WTC11 (cell line): Measurements from ENCODE around the gene BCAR3. TPM values are rescaled to one million over a fixed set of nuclear protein-coding genes. Genes with fewer than 3 reads are reported as not detected.

Source experiments
- ATAC-seq: fragments of 200-7000 bp; cut with Tn5 transposase; 2 replicates; pipeline ENCODE4 v1.10.0; 2021; ENCODE audit warnings: mild to moderate bottlenecking, moderate library complexity
- CTCF ChIA-PET: fragments of 300-600 bp; sonication (Branson Sonifier 250); formaldehyde crosslinking; loops from one replicate; lab custom pipeline; 2021; ENCODE audit warnings: antibody characterized with exemption; lab: Charles Lee
- POLR2A ChIA-PET: fragments of 350-600 bp; sonication (Branson Sonifier 250); formaldehyde crosslinking; loops from one replicate; lab custom pipeline; 2021; ENCODE audit warnings: antibody characterized with exemption; lab: Charles Lee
- DNase-seq: peaks from one replicate; pipeline ENCODE4 v3.0.0; 2021; ENCODE audit warnings: low spot score
- H3K27ac Mint-ChIP-seq: 2 replicates; pipeline ENCODE4 v1.8.0; 2021; ENCODE audit warnings: mixed read lengths
- H3K27me3 Mint-ChIP-seq: 2 replicates; pipeline ENCODE4 v1.8.0; 2021; ENCODE audit warnings: low read depth, mild to moderate bottlenecking, moderate library complexity, mixed read lengths
- H3K36me3 Mint-ChIP-seq: 2 replicates; pipeline ENCODE4 v1.8.0; 2021; ENCODE audit warnings: mixed read lengths
- H3K4me1 Mint-ChIP-seq: 2 replicates; pipeline ENCODE4 v1.8.0; 2022; ENCODE audit warnings: mixed read lengths
- H3K4me3 Mint-ChIP-seq: 2 replicates; pipeline ENCODE4 v1.8.0; 2021; ENCODE audit warnings: mild to moderate bottlenecking, moderate library complexity, mixed read lengths
- H3K9me3 Mint-ChIP-seq: 2 replicates; pipeline ENCODE4 v1.8.0; 2021; ENCODE audit warnings: mixed read lengths
- E2F5 ChIP-seq: sonication (generic); formaldehyde crosslinking; IDR thresholded peaks from 2 replicates; pipeline ENCODE4 v1.8.1; 2022; ENCODE audit warnings: mild to moderate bottlenecking, moderate library complexity, missing genetic modification reagents
- ELF4 ChIP-seq: sonication (generic); formaldehyde crosslinking; IDR thresholded peaks from 2 replicates; pipeline ENCODE4 v1.8.1; 2022; ENCODE audit warnings: low read depth, mild to moderate bottlenecking, moderate library complexity, missing genetic modification reagents
- EMX1 ChIP-seq: fragments of 250-450 bp; sonication (Bioruptor Pico); IDR thresholded peaks from 2 replicates; pipeline ENCODE4 v1.8.0; 2021; ENCODE audit warnings: mild to moderate bottlenecking
- ETV6 ChIP-seq: sonication (generic); formaldehyde crosslinking; IDR thresholded peaks from 2 replicates; pipeline ENCODE4 v1.8.1; 2022; ENCODE audit warnings: mild to moderate bottlenecking, missing genetic modification reagents
- FOXK1 ChIP-seq: sonication (generic); formaldehyde crosslinking; IDR thresholded peaks from 2 replicates; pipeline ENCODE4 v1.8.0; 2022; ENCODE audit warnings: mild to moderate bottlenecking, moderate library complexity, missing genetic modification reagents
- NFE2L1 ChIP-seq: sonication (generic); formaldehyde crosslinking; IDR thresholded peaks from 2 replicates; pipeline ENCODE4 v1.8.1; 2023; ENCODE audit warnings: missing genetic modification reagents
- NFYB ChIP-seq: sonication (generic); formaldehyde crosslinking; conservative IDR thresholded peaks from 2 replicates; pipeline ENCODE4 v1.8.0; 2022; ENCODE audit warnings: low read depth, missing genetic modification reagents
- NR2C2 ChIP-seq: sonication (generic); formaldehyde crosslinking; IDR thresholded peaks from 2 replicates; pipeline ENCODE4 v1.8.0; 2022; ENCODE audit warnings: mild to moderate bottlenecking, missing genetic modification reagents
- PRRX2 ChIP-seq: fragments of 250-450 bp; sonication (Bioruptor Pico); IDR thresholded peaks from 2 replicates; pipeline ENCODE4 v1.8.0; 2021; ENCODE audit warnings: mild to moderate bottlenecking
- SMAD4 ChIP-seq: sonication (generic); formaldehyde crosslinking; IDR thresholded peaks from 2 replicates; pipeline ENCODE4 v1.8.0; 2022; ENCODE audit warnings: mild to moderate bottlenecking, missing genetic modification reagents
- SOX15 ChIP-seq: fragments of 250-450 bp; sonication (Bioruptor Pico); IDR thresholded peaks from 2 replicates; pipeline ENCODE4 v1.9.0; 2021; ENCODE audit warnings: mild to moderate bottlenecking
- TEAD1 ChIP-seq: sonication (generic); formaldehyde crosslinking; IDR thresholded peaks from 2 replicates; pipeline ENCODE4 v1.8.0; 2022; ENCODE audit warnings: mild to moderate bottlenecking, missing genetic modification reagents
- USF2 ChIP-seq: sonication (generic); formaldehyde crosslinking; IDR thresholded peaks from 2 replicates; pipeline ENCODE4 v1.8.1; 2023; ENCODE audit warnings: mild to moderate bottlenecking, missing genetic modification reagents, moderate library complexity
- ZMAT4 ChIP-seq: fragments of 250-450 bp; sonication (Bioruptor Pico); IDR thresholded peaks from 2 replicates; pipeline ENCODE4 v1.9.0; 2021; ENCODE audit warnings: mild to moderate bottlenecking
- ZNF425 ChIP-seq: fragments of 250-450 bp; sonication (Bioruptor Pico); conservative IDR thresholded peaks from 2 replicates; pipeline ENCODE4 v1.9.0; 2021; ENCODE audit warnings: mild to moderate bottlenecking
- total RNA-seq: library from RNA; stranded (reverse); gene quantifications from 3 replicates; pipeline ENCODE4 v1.2.3, GENCODE V29; 2021
- TF ChIP-seq, protein P1 (sequence below): fragments of 250-450 bp; sonication (Bioruptor Pico); IDR thresholded peaks from 2 replicates; pipeline ENCODE4 v1.9.0; 2021; ENCODE audit warnings: moderate library complexity, mild to moderate bottlenecking, inconsistent platforms, borderline replicate concordance
- TF ChIP-seq, protein P2 (sequence below): sonication (generic); formaldehyde crosslinking; IDR thresholded peaks from 2 replicates; pipeline ENCODE4 v1.8.1; 2022; ENCODE audit warnings: low read depth, mild to moderate bottlenecking, moderate library complexity, missing genetic modification reagents, borderline replicate concordance
- TF ChIP-seq, protein P3 (sequence below): sonication (generic); formaldehyde crosslinking; IDR thresholded peaks from 2 replicates; pipeline ENCODE4 v1.8.0; 2023; ENCODE audit warnings: missing genetic modification reagents
- TF ChIP-seq, protein P4 (sequence below): sonication (generic); formaldehyde crosslinking; IDR thresholded peaks from 2 replicates; pipeline ENCODE4 v1.8.0; 2023; ENCODE audit warnings: mild to moderate bottlenecking, missing genetic modification reagents

The BCAR3 gene
- total RNA-seq, 1 experiment from 2014 or later = 14.8 TPM

- no peaks in the 10 kb centered on the region for H3K36me3 Mint-ChIP-seq
- DNase-seq = no peak
- no peak overlapping the region for H3K27ac Mint-ChIP-seq
- ATAC-seq = no peak
- H3K9me3 Mint-ChIP-seq = no peaks in the 10 kb centered on the region
- ChIA-PET CTCF (interaction anchor here (0.9 to 2.0 kb wide), 4 partner anchors 41 to 121 kb away, joined by 3 to 9 read pairs (median 5); partner anchors contain the start of gene BCAR3), POLR2A (no interaction called here)
- H3K27me3 Mint-ChIP-seq = no peaks in the 10 kb centered on the region
- H3K4me3 Mint-ChIP-seq = no peak overlapping the region
- TF ChIP-seq, protein P1, sequence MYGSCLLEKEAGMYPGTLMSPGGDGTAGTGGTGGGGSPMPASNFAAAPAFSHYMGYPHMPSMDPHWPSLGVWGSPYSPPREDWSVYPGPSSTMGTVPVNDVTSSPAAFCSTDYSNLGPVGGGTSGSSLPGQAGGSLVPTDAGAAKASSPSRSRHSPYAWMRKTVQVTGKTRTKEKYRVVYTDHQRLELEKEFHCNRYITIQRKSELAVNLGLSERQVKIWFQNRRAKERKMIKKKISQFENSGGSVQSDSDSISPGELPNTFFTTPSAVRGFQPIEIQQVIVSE = no peak
- no peak for TF ChIP-seq ZMAT4 (CRISPR knock-in tag)
- TF ChIP-seq PRRX2 (CRISPR knock-in tag) = no peak
- TF ChIP-seq NFYB (CRISPR knock-in tag) = no peak
- no peak for TF ChIP-seq FOXK1 (CRISPR knock-in tag)
- no peak for TF ChIP-seq E2F5 (CRISPR knock-in tag)
- TF ChIP-seq, protein P2, sequence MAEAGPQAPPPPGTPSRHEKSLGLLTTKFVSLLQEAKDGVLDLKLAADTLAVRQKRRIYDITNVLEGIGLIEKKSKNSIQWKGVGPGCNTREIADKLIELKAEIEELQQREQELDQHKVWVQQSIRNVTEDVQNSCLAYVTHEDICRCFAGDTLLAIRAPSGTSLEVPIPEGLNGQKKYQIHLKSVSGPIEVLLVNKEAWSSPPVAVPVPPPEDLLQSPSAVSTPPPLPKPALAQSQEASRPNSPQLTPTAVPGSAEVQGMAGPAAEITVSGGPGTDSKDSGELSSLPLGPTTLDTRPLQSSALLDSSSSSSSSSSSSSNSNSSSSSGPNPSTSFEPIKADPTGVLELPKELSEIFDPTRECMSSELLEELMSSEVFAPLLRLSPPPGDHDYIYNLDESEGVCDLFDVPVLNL (CRISPR knock-in tag) = no peak
- TF ChIP-seq ETV6 = no peak
- TF ChIP-seq SOX15 = no peak
- peaks cover 24% of the 10 kb centered on the region for H3K4me1 Mint-ChIP-seq
These were observed 41.5 kb upstream of the BCAR3 start for GRCh38 chr1:93723110-93723509.

DNA sequence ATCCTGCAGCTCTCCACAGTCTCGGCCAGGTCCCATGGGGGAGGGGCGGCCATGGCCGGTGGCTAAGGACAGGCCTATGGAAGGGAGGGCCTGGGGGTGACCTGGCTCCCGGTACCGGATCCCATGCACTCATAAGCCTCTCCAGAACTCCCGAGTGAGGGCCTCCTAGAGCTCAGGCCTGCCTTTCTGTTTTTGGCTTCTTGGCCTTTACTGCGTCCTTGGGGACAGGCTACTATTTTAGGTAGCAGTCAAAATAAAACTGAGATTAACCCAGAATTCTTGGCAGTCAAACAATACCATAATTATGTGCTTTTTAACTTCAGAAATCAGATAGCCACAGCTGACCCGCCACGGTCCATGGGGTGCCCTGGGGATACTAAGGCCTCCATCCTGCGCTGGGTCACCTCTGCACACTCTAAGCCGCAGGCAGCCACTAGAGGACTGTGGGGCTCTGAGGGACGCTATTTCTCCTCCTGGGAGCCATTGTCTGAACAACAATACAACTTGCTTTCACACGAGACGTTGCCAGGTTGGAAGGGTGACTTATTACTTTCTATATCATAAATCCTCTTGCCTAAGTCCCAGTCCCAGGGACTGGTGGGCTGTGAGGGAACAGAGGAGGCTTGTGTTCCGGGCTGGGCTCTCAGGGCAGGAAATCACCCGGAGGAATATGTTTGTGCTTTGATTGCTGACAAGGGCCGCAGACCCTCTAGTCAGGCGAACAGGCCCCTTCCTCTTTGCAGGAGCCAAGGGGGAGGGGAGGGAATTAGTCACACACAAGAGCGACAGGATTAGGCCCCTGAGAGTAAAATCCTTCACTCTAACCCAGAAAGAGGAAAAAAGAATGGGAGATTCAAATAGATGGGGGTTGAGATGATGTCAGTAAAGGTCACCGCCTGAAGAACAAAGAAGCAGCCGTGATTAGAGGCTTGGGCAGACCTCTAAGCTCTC lies 40.7 kb upstream of the BCAR3 start:
- Mint-ChIP-seq H3K27ac (no peak overlapping the region), H3K27me3 (no peaks in the 10 kb centered on the region), H3K4me1 (peaks cover 24% of the 10 kb centered on the region), H3K36me3 (no peaks in the 10 kb centered on the region), H3K9me3 (no peaks in the 10 kb centered on the region), H3K4me3 (no peak overlapping the region)
- DNase-seq = no peak
- no peak for TF ChIP-seq SOX15
- TF ChIP-seq EMX1 (CRISPR knock-in tag) = no peak
- TF ChIP-seq ELF4 (CRISPR knock-in tag) = no peak
- TF ChIP-seq SMAD4 = no peak
- no peak for TF ChIP-seq USF2 (CRISPR knock-in tag)
- no peak for TF ChIP-seq NR2C2 (CRISPR knock-in tag)
- no peak for TF ChIP-seq TEAD1 (CRISPR knock-in tag)
- no peak for TF ChIP-seq NFE2L1 (CRISPR knock-in tag)
- TF ChIP-seq, protein P3, sequence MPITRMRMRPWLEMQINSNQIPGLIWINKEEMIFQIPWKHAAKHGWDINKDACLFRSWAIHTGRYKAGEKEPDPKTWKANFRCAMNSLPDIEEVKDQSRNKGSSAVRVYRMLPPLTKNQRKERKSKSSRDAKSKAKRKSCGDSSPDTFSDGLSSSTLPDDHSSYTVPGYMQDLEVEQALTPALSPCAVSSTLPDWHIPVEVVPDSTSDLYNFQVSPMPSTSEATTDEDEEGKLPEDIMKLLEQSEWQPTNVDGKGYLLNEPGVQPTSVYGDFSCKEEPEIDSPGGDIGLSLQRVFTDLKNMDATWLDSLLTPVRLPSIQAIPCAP (CRISPR knock-in tag) = no peak
- no peak for TF ChIP-seq ZNF425 (CRISPR knock-in tag)
- TF ChIP-seq, protein P4, sequence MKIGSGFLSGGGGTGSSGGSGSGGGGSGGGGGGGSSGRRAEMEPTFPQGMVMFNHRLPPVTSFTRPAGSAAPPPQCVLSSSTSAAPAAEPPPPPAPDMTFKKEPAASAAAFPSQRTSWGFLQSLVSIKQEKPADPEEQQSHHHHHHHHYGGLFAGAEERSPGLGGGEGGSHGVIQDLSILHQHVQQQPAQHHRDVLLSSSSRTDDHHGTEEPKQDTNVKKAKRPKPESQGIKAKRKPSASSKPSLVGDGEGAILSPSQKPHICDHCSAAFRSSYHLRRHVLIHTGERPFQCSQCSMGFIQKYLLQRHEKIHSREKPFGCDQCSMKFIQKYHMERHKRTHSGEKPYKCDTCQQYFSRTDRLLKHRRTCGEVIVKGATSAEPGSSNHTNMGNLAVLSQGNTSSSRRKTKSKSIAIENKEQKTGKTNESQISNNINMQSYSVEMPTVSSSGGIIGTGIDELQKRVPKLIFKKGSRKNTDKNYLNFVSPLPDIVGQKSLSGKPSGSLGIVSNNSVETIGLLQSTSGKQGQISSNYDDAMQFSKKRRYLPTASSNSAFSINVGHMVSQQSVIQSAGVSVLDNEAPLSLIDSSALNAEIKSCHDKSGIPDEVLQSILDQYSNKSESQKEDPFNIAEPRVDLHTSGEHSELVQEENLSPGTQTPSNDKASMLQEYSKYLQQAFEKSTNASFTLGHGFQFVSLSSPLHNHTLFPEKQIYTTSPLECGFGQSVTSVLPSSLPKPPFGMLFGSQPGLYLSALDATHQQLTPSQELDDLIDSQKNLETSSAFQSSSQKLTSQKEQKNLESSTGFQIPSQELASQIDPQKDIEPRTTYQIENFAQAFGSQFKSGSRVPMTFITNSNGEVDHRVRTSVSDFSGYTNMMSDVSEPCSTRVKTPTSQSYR (CRISPR knock-in tag) = no peak
- POLR2A ChIA-PET = no interaction called here
- CTCF ChIA-PET = interaction anchor here (0.9 to 2.0 kb wide), 4 partner anchors 41 to 122 kb away, joined by 3 to 9 read pairs (median 5); partner anchors contain the start of gene BCAR3
- ATAC-seq = peak; percentile 78
